PFSK-1 (cell line): ENCODE measurements around the gene BRD7.

Experiments used
- POLR2AphosphoS5 ChIP-seq: IDR thresholded peaks from 2 replicates; pipeline ENCODE4 v1.6.1; 2012; ENCODE audit warnings: low read depth, mild to moderate bottlenecking, control low read depth, low read length, moderate library complexity
- SIN3A ChIP-seq: IDR thresholded peaks from 2 replicates; pipeline ENCODE4 v1.6.1; 2012; ENCODE audit warnings: mild to moderate bottlenecking, low read length, moderate library complexity, borderline replicate concordance; ENCODE audit not compliant: insufficient read depth
- TAF1 ChIP-seq: IDR thresholded peaks from 2 replicates; pipeline ENCODE4 v1.6.1; 2012; ENCODE audit warnings: low read length, control low read depth, borderline replicate concordance; ENCODE audit not compliant: insufficient read depth
- TF ChIP-seq, protein P1 (sequence below), 2 experiments: IDR thresholded peaks; 2 replicates each; pipeline versions ENCODE4 v1.6.1 to v1.8.0; 2011 to 2012; ENCODE audit warnings: low read depth in 2 of 2, low read length in 2 of 2, control low read depth in 1 of 2, inconsistent platforms in 1 of 2, mild to moderate bottlenecking in 1 of 2, moderate library complexity in 1 of 2; ENCODE audit not compliant: insufficient read depth in 1 of 2

GRCh38 chr16:50267151-50267631 is 101.6 kb downstream of the BRD7 start:
- TF ChIP-seq POLR2AphosphoS5 (no peak), SIN3A (no peak), TAF1 (no peak)
- TF ChIP-seq, protein P1, sequence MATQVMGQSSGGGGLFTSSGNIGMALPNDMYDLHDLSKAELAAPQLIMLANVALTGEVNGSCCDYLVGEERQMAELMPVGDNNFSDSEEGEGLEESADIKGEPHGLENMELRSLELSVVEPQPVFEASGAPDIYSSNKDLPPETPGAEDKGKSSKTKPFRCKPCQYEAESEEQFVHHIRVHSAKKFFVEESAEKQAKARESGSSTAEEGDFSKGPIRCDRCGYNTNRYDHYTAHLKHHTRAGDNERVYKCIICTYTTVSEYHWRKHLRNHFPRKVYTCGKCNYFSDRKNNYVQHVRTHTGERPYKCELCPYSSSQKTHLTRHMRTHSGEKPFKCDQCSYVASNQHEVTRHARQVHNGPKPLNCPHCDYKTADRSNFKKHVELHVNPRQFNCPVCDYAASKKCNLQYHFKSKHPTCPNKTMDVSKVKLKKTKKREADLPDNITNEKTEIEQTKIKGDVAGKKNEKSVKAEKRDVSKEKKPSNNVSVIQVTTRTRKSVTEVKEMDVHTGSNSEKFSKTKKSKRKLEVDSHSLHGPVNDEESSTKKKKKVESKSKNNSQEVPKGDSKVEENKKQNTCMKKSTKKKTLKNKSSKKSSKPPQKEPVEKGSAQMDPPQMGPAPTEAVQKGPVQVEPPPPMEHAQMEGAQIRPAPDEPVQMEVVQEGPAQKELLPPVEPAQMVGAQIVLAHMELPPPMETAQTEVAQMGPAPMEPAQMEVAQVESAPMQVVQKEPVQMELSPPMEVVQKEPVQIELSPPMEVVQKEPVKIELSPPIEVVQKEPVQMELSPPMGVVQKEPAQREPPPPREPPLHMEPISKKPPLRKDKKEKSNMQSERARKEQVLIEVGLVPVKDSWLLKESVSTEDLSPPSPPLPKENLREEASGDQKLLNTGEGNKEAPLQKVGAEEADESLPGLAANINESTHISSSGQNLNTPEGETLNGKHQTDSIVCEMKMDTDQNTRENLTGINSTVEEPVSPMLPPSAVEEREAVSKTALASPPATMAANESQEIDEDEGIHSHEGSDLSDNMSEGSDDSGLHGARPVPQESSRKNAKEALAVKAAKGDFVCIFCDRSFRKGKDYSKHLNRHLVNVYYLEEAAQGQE (IDR thresholded peaks at IDR 0.05; ENCODE audit: insufficient read depth in 1 of 2, low read depth in 2 of 2, low read length in 2 of 2): no peak
